Mucosa of rectum (tissue), 2 donors: ENCODE data around the gene CENPE.

Experiments
- H3K27ac ChIP-seq, 2 donors: one replicate each; pipeline ENCODE4 v1.7.0; 2013; ENCODE audit warnings: inconsistent platforms in 2 of 2, low read depth in 2 of 2, low read length in 2 of 2
- H3K27me3 ChIP-seq, 2 donors: one replicate each; pipeline ENCODE4 v1.7.0; 2013; ENCODE audit warnings: low read length in 2 of 2; ENCODE audit not compliant: control insufficient read depth in 2 of 2, insufficient read depth in 2 of 2
- H3K36me3 ChIP-seq, 2 donors: one replicate each; pipeline ENCODE4 v1.7.0; 2013; ENCODE audit warnings: low read length in 2 of 2; ENCODE audit not compliant: control insufficient read depth in 2 of 2, insufficient read depth in 2 of 2
- H3K4me1 ChIP-seq, 2 donors: one replicate each; pipeline ENCODE4 v1.7.0; 2013; ENCODE audit warnings: low read length in 2 of 2, mild to moderate bottlenecking in 1 of 2; ENCODE audit not compliant: control insufficient read depth in 2 of 2, insufficient read depth in 2 of 2
- H3K4me3 ChIP-seq, 2 donors: one replicate each; pipeline ENCODE4 v1.7.0; 2013; ENCODE audit warnings: low read length in 2 of 2
- H3K9ac ChIP-seq, 2 donors: one replicate each; pipeline ENCODE4 v1.7.0; 2013; ENCODE audit warnings: low read length in 2 of 2, low read depth in 1 of 2, mild to moderate bottlenecking in 1 of 2
- H3K9me3 ChIP-seq, 2 donors: one replicate each; pipeline ENCODE4 v1.7.0; 2013; ENCODE audit warnings: low read length in 2 of 2; ENCODE audit not compliant: control insufficient read depth in 2 of 2
- donor health status: healthy.
- donor health status: Normal muscosa, but diverticular disease.

The CENPE gene

DNA sequence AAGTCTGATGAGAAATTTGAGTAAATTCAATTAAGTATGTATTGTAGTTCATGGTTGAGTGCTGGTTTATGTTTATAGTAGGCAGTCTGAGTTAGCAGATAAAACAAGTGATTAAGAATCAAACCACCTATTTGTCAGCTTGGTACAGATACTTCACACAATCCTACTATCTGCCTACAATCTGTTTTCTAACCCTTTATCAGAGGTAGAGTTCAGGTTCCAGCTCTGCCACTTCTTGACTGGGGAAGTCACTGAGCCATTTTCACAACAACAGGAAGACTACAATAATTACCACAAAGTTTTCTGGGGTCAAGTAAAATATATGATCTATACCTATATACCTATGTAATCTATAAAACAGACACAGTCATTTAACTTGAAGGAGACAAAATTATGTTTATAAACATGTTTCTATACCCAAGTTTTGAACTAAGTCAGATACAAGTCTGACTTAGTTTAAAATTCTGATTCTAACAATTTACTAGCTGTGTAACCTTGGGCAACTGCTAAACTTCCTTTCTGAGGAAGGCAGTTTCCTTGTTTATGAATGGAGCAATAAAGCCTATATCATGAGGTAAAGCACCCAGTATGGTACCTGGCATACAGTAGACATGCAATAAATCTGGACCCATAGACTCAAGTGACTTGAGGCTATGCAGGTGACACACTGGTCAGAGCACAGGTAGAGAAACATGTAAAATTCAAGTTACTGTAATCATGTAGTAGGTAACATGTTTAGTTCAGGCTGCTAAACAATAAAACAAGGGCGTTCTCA, 61.3 kb downstream of the CENPE start:
- no peaks in the 10 kb centered on the region for H3K9me3 ChIP-seq
- H3K27me3 ChIP-seq: no peaks in the 10 kb centered on the region

GRCh38 chr4:103129174-103129573, 69.0 kb downstream of the CENPE start:
- Histone ChIP-seq H3K36me3 (peaks cover 0 to 2% of the 10 kb centered on the region in 2 donors), H3K27me3 (no peaks in the 10 kb centered on the region), H3K9ac (no peak overlapping the region), H3K4me1 (no peaks in the 10 kb centered on the region), H3K9me3 (no peaks in the 10 kb centered on the region), H3K4me3 (no peak overlapping the region), H3K27ac (no peak overlapping the region)

More for the DNA sequence above, 61.3 kb downstream of the CENPE start:
- H3K36me3 ChIP-seq: peaks cover 0 to 2% of the 10 kb centered on the region in 2 donors
- no peak overlapping the region for H3K27ac ChIP-seq
- H3K4me3 ChIP-seq: no peak overlapping the region
- H3K4me1 ChIP-seq: no peaks in the 10 kb centered on the region
- no peak overlapping the region for H3K9ac ChIP-seq

DNA sequence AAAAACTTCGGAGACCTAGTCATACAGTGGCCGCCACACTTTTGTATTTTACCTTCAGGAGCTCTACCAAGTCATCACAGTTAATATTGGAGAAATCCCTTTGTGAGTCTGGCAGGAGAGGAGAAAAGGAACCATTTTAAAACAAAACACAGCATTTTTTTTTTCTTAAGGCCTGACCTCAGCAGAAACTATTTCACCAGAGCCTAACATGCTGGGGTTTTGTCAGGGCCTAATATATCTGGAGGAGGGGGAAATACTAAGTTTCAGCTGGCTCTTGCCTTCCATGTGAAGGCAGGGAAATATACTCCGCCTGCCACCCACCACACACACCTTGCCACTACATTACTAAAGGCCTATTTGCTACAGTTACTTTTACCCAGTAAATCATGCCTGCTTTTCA, 72.0 kb downstream of the CENPE start:
- no peak overlapping the region for H3K4me3 ChIP-seq
- H3K27ac ChIP-seq: no peak overlapping the region
- no peak overlapping the region for H3K9ac ChIP-seq
- no peaks in the 10 kb centered on the region for H3K4me1 ChIP-seq
- H3K36me3 ChIP-seq: no peaks in the 10 kb centered on the region
- H3K9me3 ChIP-seq: no peaks in the 10 kb centered on the region
- H3K27me3 ChIP-seq: no peaks in the 10 kb centered on the region

DNA sequence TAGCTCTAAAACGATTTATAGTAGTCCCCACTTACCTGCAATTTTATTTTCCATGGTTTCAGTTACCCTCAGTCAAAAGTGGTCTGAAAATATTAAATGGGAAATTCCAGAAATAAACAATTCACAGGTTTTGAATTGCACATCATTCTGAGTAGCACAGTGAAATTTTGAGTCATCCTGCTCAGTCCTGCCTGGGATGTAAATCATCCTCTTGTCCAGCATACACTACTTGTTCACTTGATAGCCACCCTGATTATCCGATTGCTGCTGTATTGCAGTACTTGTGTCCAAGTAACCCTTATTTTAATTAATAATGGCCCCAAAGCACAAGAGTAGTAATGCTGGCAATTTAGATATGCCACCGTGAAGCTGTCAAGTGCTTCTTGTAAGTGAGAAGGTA, 75.0 kb downstream of the CENPE start:
- Histone ChIP-seq H3K9me3 (no peaks in the 10 kb centered on the region), H3K27me3 (no peaks in the 10 kb centered on the region), H3K36me3 (no peaks in the 10 kb centered on the region), H3K4me3 (no peak overlapping the region), H3K9ac (no peak overlapping the region), H3K4me1 (no peaks in the 10 kb centered on the region), H3K27ac (no peak overlapping the region)

DNA sequence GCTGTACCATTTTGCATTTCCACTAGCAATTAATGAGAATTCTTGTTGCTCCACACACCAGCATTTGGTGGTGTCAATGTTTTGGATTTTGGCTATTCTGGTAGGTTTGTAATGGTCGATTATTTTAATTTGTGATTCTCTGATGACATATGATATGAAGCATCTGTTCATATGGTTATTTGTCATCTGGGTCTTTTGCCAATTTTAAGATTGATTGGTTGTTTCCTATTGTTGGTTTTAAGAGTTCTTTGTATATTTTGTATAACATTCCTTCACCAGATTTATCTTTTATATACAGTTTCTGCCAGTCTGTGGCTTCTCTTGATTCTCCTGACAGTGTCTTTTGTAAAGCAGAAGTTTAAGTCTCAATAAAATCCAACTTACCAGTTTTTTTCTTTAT, 80.0 kb downstream of the CENPE start:
- Histone ChIP-seq H3K9ac (no peak overlapping the region), H3K27me3 (no peaks in the 10 kb centered on the region), H3K9me3 (no peaks in the 10 kb centered on the region), H3K4me1 (no peaks in the 10 kb centered on the region), H3K27ac (no peak overlapping the region), H3K4me3 (no peak overlapping the region), H3K36me3 (no peaks in the 10 kb centered on the region)

GRCh38 chr4:103111598-103111997, 86.5 kb downstream of the CENPE start:
- Histone ChIP-seq H3K9ac (no peak overlapping the region), H3K27me3 (no peaks in the 10 kb centered on the region), H3K4me1 (no peaks in the 10 kb centered on the region), H3K4me3 (no peak overlapping the region), H3K9me3 (no peaks in the 10 kb centered on the region), H3K27ac (no peak overlapping the region), H3K36me3 (no peaks in the 10 kb centered on the region)

- Histone ChIP-seq H3K9me3 (no peaks in the 10 kb centered on the region), H3K9ac (no peak overlapping the region), H3K36me3 (no peaks in the 10 kb centered on the region), H3K27me3 (no peaks in the 10 kb centered on the region), H3K27ac (no peak overlapping the region), H3K4me3 (no peak overlapping the region), H3K4me1 (no peaks in the 10 kb centered on the region)
Observed at GRCh38 chr4:103108542-103108941, 89.6 kb downstream of the CENPE start.

- no peaks in the 10 kb centered on the region for H3K36me3 ChIP-seq
- no peaks in the 10 kb centered on the region for H3K27me3 ChIP-seq
- H3K4me3 ChIP-seq: no peak overlapping the region
- H3K27ac ChIP-seq: no peak overlapping the region
- no peaks in the 10 kb centered on the region for H3K4me1 ChIP-seq
- H3K9ac ChIP-seq: no peak overlapping the region
- H3K9me3 ChIP-seq: no peaks in the 10 kb centered on the region
Observed at GRCh38 chr4:103105558-103106356, 92.4 kb downstream of the CENPE start.

- Histone ChIP-seq H3K36me3 (no peaks in the 10 kb centered on the region), H3K9me3 (no peaks in the 10 kb centered on the region), H3K27ac (no peak overlapping the region), H3K4me3 (no peak overlapping the region), H3K9ac (no peak overlapping the region), H3K4me1 (no peaks in the 10 kb centered on the region), H3K27me3 (no peaks in the 10 kb centered on the region)
Observed at GRCh38 chr4:103104886-103105285, 93.3 kb downstream of the CENPE start.

DNA sequence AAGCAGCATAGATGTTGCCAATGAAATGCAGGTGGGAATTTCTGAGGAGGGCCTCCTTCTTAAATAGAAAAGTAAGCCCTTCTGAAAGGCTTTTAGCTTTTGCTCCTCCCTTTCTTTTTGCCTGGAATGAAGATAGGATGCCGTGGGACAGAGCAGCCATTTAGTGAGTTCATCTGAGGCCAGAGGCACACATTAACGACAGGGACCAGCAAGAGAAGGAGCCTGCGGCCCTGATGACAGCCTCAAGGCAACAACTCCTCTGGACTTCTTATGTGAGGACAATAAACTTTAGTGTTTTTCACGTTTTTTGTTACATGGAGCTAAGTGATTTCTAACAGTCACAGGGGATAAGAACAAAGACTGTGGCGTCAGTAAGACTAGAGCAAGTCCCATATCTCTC, 97.5 kb downstream of the CENPE start:
- H3K4me3 ChIP-seq: no peak overlapping the region
- no peaks in the 10 kb centered on the region for H3K27me3 ChIP-seq

More for the DNA sequence above, 97.5 kb downstream of the CENPE start:
- Histone ChIP-seq H3K4me1 (peaks cover 0 to 9% of the 10 kb centered on the region in 2 donors), H3K9ac (no peak overlapping the region), H3K9me3 (no peaks in the 10 kb centered on the region), H3K36me3 (no peaks in the 10 kb centered on the region), H3K27ac (no peak overlapping the region)
